ENCODE data around the gene CBARP.
"Not testable (repeated sequence)": the region's sequence is repeated elsewhere in the genome, so short reads cannot be mapped to it uniquely, and the experiment has no call there.

- TF ChIP-seq, protein P1, sequence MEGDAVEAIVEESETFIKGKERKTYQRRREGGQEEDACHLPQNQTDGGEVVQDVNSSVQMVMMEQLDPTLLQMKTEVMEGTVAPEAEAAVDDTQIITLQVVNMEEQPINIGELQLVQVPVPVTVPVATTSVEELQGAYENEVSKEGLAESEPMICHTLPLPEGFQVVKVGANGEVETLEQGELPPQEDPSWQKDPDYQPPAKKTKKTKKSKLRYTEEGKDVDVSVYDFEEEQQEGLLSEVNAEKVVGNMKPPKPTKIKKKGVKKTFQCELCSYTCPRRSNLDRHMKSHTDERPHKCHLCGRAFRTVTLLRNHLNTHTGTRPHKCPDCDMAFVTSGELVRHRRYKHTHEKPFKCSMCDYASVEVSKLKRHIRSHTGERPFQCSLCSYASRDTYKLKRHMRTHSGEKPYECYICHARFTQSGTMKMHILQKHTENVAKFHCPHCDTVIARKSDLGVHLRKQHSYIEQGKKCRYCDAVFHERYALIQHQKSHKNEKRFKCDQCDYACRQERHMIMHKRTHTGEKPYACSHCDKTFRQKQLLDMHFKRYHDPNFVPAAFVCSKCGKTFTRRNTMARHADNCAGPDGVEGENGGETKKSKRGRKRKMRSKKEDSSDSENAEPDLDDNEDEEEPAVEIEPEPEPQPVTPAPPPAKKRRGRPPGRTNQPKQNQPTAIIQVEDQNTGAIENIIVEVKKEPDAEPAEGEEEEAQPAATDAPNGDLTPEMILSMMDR (conservative IDR thresholded peaks at IDR 0.05 in 1 of 2, IDR thresholded peaks at IDR 0.05 in 1 of 2; ENCODE audit: extremely low read depth in 1 of 2, insufficient read depth in 1 of 2, low read depth in 1 of 2, low read length in 2 of 2): not testable (repeated sequence)
- not testable (repeated sequence) for TF ChIP-seq EZH2 (IDR thresholded peaks at IDR 0.05; ENCODE audit: borderline replicate concordance, low read length)
These were observed 8.7 kb upstream of the CBARP start for GRCh38 chr19:1246265-1247087.

Data from mammary epithelial cell (primary cell).